Right hindlimb (tissue), 1 donor: ENCODE results near the gene HVCN1.
"Not testable (repeated sequence)": the region's sequence is repeated elsewhere in the genome, so short reads cannot be mapped to it uniquely, and the experiment has no call there.

ENCODE experiments used
- DNase-seq: peaks from one replicate; pipeline ENCODE4 v3.0.0-alpha.2; 2018

HVCN1 gene

GRCh38 chr12:110688446-110689280, at the start of gene HVCN1:
HVCN1 (minus strand) TSS chr12:110689115; CDS start chr12:110683245, 5,870 bp downstream.
- peak; percentile 72 for DNase-seq

- no peak for DNase-seq
Observed at GRCh38 chr12:110737532-110737931, 48.6 kb upstream of the HVCN1 start.

- DNase-seq, result not testable (repeated sequence)
Observed at GRCh38 chr12:110737016-110737415, 48.1 kb upstream of the HVCN1 start.

- no peak for DNase-seq
Observed at GRCh38 chr12:110733900-110734299, 45.0 kb upstream of the HVCN1 start.

- no peak for DNase-seq
Observed at GRCh38 chr12:110733089-110733715, 44.3 kb upstream of the HVCN1 start.

- DNase-seq, result no peak
Observed at GRCh38 chr12:110732572-110732971, 43.7 kb upstream of the HVCN1 start.

- DNase-seq, result no peak
Observed at GRCh38 chr12:110731479-110731878, 42.6 kb upstream of the HVCN1 start.

GRCh38 chr12:110728628-110729027, 39.7 kb upstream of the HVCN1 start:
- no peak for DNase-seq

- no peak for DNase-seq
Observed at GRCh38 chr12:110726708-110727369, 37.9 kb upstream of the HVCN1 start.

GRCh38 chr12:110726028-110726427, 37.1 kb upstream of the HVCN1 start:
- no peak for DNase-seq

GRCh38 chr12:110725267-110725666, 36.4 kb upstream of the HVCN1 start:
- DNase-seq, result no peak

GRCh38 chr12:110722892-110723291, 34.0 kb upstream of the HVCN1 start:
- not testable (repeated sequence) for DNase-seq

- DNase-seq, result no peak
Observed at GRCh38 chr12:110721570-110721969, 32.7 kb upstream of the HVCN1 start.

GRCh38 chr12:110720516-110720915, 31.6 kb upstream of the HVCN1 start:
- no peak for DNase-seq

GRCh38 chr12:110718222-110718908, 29.4 kb upstream of the HVCN1 start:
- no peak for DNase-seq

GRCh38 chr12:110717037-110717436, 28.1 kb upstream of the HVCN1 start:
- DNase-seq, result no peak

- DNase-seq, result no peak
Observed at GRCh38 chr12:110708917-110709316, 20.0 kb upstream of the HVCN1 start.

- DNase-seq, result no peak
Observed at GRCh38 chr12:110705309-110705708, 16.4 kb upstream of the HVCN1 start.

- DNase-seq, result no peak
Observed at GRCh38 chr12:110704750-110705149, 15.8 kb upstream of the HVCN1 start.

- DNase-seq, result no peak
Observed at GRCh38 chr12:110704231-110704630, 15.3 kb upstream of the HVCN1 start.

- DNase-seq, result no peak
Observed at GRCh38 chr12:110702081-110702480, 13.2 kb upstream of the HVCN1 start.

- no peak for DNase-seq
Observed at GRCh38 chr12:110699591-110700445, 10.9 kb upstream of the HVCN1 start.
